ENCODE results near the gene RELA. TPM values are rescaled to one million over a fixed set of nuclear protein-coding genes. Genes with fewer than 3 reads are reported as not detected.

The RELA gene
- total and polyA plus RNA-seq, 2 experiments from 2014 or later = 18.5 to 22.8 TPM

DNA sequence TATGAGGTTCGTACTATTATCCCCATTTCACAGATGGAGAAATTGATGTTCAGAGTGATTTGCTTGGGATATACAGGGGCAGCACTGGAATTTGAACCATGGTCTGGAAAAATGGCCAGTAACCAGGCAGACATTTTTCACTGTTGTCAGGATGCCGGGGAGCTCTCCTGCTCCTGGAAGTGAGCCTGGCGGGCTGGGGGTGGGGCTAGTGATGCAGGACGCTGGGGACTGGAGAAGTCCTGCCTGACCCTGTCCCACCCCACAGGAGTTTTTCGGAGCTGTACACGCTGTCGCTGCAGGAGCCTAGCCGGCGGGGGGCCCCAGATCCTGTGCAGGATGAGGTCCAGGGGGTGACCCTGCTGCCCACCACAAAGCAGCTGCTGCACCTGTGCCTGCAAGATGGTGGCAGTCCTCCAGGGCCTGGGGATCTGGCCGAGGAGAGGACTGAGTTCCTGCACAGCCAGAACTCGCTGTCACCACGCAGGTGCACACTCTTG lies 13.7 kb downstream of the RELA start:
- H3K79me2 ChIP-seq (replicated peaks; ENCODE audit: insufficient read depth) = no peaks in the 10 kb centered on the region
- peaks cover 18% of the 10 kb centered on the region for H3F3A ChIP-seq (replicated peaks; ENCODE audit: low read depth)
- no peak overlapping the region for H3K27ac ChIP-seq (ENCODE audit: low read depth)
- H3K36me3 Mint-ChIP-seq (ENCODE audit: low read depth) = peaks cover 9% of the 10 kb centered on the region; the same call in 2 of the 3 replicates
- H3K27me3 Mint-ChIP-seq (ENCODE audit: insufficient read depth, low read depth, poor library complexity) = peaks cover 19% of the 10 kb centered on the region
- no peak overlapping the region for H3K4me3 ChIP-seq
- no peaks in the 10 kb centered on the region for H3K36me3 ChIP-seq (ENCODE audit: insufficient read depth)
- ATAC-seq (no peak), DNase-seq (ENCODE audit: low spot score) (no peak)
- peak overlapping the region; percentile 10; the same call in 1 of the 3 replicates for H3K4me3 Mint-ChIP-seq
- H3K4me1 ChIP-seq (ENCODE audit: insufficient read depth) = peaks cover 24% of the 10 kb centered on the region
- H3K9me3 Mint-ChIP-seq = no peaks in the 10 kb centered on the region
- H4K20me1 ChIP-seq (replicated peaks; ENCODE audit: insufficient read depth) = no peaks in the 10 kb centered on the region
- H3K4me2 ChIP-seq = no peak overlapping the region
- peaks cover 31% of the 10 kb centered on the region for H3K4me1 Mint-ChIP-seq
- H3K27me3 ChIP-seq (ENCODE audit: insufficient read depth) = no peaks in the 10 kb centered on the region
- H3K27ac Mint-ChIP-seq = no peak overlapping the region
- no peak overlapping the region for H2AFZ ChIP-seq
- no peak for TF ChIP-seq EZH2 (IDR thresholded peaks at IDR 0.05; ENCODE audit: low read depth, unreplicated experiment)
- TF ChIP-seq ZNF331 (CRISPR knock-in tag; IDR thresholded peaks at IDR 0.05; ENCODE audit: low read depth) = no peak
- TF ChIP-seq EZH2phosphoT487 (IDR thresholded peaks at IDR 0.05; ENCODE audit: unreplicated experiment) = no peak
- TF ChIP-seq NANOG (IDR thresholded peaks at IDR 0.05; ENCODE audit: borderline replicate concordance) = no peak
- no peak for TF ChIP-seq CREB1 (CRISPR knock-in tag; IDR thresholded peaks at IDR 0.05; ENCODE audit: low read depth)
- no peaks in the 10 kb centered on the region for H3K9me2 ChIP-seq (ENCODE audit: insufficient read depth)

DNA sequence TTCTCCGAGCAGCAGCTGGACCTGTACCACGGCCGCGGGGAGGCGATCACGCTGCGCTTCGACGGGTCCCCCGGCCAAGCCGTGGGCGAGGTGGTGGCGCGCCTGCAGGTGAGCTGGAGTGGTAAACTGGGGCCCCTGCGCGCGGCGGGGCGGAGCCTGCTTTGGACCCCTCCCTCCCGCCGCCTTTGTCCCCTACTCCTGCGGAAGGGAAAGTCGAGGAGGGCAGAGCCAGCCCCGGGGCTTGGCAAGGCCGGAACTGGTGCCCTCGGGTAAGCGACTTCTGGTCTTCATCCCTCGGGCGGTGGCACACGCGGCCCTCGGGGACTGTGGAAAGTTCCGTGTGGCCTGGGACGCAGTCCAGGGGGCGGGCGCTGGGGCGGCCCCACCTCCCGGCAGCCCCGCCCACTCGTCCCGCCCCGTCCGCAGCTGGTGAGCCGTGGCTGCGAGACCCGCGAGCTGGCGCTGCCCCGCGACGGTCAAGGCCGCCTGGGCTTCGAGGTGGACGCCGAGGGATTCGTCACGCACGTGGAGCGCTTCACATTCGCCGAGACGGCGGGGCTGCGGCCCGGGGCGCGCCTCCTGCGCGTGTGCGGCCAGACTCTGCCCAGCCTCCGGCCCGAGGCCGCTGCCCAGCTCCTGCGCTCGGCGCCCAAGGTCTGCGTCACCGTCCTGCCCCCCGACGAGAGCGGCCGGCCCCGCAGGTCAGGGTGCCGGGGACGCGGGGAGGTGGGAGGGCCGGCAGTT lies 15.6 kb downstream of the RELA start:
- H3K4me3 ChIP-seq = peak overlapping the region; percentile 79
- H3K9me3 Mint-ChIP-seq = no peaks in the 10 kb centered on the region
- peak overlapping the region; percentile 81 for H3K4me2 ChIP-seq
- peaks cover 32% of the 10 kb centered on the region for H3K4me1 Mint-ChIP-seq
- peaks cover 12% of the 10 kb centered on the region; the same call in 1 of the 2 replicates for H3F3A ChIP-seq (replicated peaks; ENCODE audit: low read depth)
- peak overlapping the region; percentile 84; the same call in 2 of the 3 replicates for H3K4me3 Mint-ChIP-seq
- H3K36me3 ChIP-seq (ENCODE audit: insufficient read depth) = no peaks in the 10 kb centered on the region
- H3K27ac Mint-ChIP-seq = no peak overlapping the region
- H3K27ac ChIP-seq (ENCODE audit: low read depth) = no peak overlapping the region
- no peaks in the 10 kb centered on the region for H4K20me1 ChIP-seq (replicated peaks; ENCODE audit: insufficient read depth)
- peak; percentile 60 for ATAC-seq
- H3K27me3 ChIP-seq (ENCODE audit: insufficient read depth) = no peaks in the 10 kb centered on the region
- H3K9me2 ChIP-seq (ENCODE audit: insufficient read depth) = no peaks in the 10 kb centered on the region
- no peak for TF ChIP-seq ZNF331 (CRISPR knock-in tag; IDR thresholded peaks at IDR 0.05; ENCODE audit: low read depth)
- TF ChIP-seq CREB1 (CRISPR knock-in tag; IDR thresholded peaks at IDR 0.05; ENCODE audit: low read depth) = peak; percentile 62
- TF ChIP-seq, protein P1, sequence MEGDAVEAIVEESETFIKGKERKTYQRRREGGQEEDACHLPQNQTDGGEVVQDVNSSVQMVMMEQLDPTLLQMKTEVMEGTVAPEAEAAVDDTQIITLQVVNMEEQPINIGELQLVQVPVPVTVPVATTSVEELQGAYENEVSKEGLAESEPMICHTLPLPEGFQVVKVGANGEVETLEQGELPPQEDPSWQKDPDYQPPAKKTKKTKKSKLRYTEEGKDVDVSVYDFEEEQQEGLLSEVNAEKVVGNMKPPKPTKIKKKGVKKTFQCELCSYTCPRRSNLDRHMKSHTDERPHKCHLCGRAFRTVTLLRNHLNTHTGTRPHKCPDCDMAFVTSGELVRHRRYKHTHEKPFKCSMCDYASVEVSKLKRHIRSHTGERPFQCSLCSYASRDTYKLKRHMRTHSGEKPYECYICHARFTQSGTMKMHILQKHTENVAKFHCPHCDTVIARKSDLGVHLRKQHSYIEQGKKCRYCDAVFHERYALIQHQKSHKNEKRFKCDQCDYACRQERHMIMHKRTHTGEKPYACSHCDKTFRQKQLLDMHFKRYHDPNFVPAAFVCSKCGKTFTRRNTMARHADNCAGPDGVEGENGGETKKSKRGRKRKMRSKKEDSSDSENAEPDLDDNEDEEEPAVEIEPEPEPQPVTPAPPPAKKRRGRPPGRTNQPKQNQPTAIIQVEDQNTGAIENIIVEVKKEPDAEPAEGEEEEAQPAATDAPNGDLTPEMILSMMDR (conservative IDR thresholded peaks at IDR 0.05; ENCODE audit: low read depth in 2 of 2) = peak; percentile 21 to 47; a peak in 2 of 4 replicates
- TF ChIP-seq POLR2AphosphoS5 (IDR thresholded peaks at IDR 0.05; ENCODE audit: low read depth) = peak; percentile 77
- TF ChIP-seq NANOG (IDR thresholded peaks at IDR 0.05; ENCODE audit: borderline replicate concordance) = no peak
- H3K27me3 Mint-ChIP-seq (ENCODE audit: insufficient read depth, low read depth, poor library complexity) = peaks cover 19% of the 10 kb centered on the region
- H3K79me2 ChIP-seq (replicated peaks; ENCODE audit: insufficient read depth) = no peaks in the 10 kb centered on the region; the same call in 1 of the 2 replicates
- peaks cover 32% of the 10 kb centered on the region for H3K4me1 ChIP-seq (ENCODE audit: insufficient read depth)
- H3K36me3 Mint-ChIP-seq (ENCODE audit: low read depth) = no peaks in the 10 kb centered on the region; the same call in 2 of the 3 replicates
- peak overlapping the region; percentile 84; the same call in 1 of the 2 replicates for H2AFZ ChIP-seq
- peak; percentile 86 for DNase-seq (ENCODE audit: low spot score)
